Naive thymus-derived CD4-positive, alpha-beta T cell (primary cell): Measurements from ENCODE around the gene CHURC1. TPM values are rescaled to one million over a fixed set of nuclear protein-coding genes. Genes with fewer than 3 reads are reported as not detected.

ENCODE experiments used
- ATAC-seq: fragments of 150-1000 bp; cut with Tn5 transposase; 2 replicates; pipeline ENCODE4 v1.10.0; 2021; ENCODE audit warnings: mild to moderate bottlenecking, moderate library complexity
- CTCF ChIA-PET: fragments of 350-600 bp; sonication (Branson Sonifier 250); formaldehyde crosslinking; loops from one replicate; lab custom pipeline; 2021; ENCODE audit warnings: antibody characterized with exemption; lab: Charles Lee
- POLR2A ChIA-PET: fragments of 350-600 bp; sonication (Branson Sonifier 250); formaldehyde crosslinking; loops from one replicate; lab custom pipeline; 2021; ENCODE audit warnings: antibody characterized with exemption, inconsistent platforms; lab: Charles Lee
- DNase-seq, 9 donors: peaks; one replicate each; pipeline versions ENCODE4 v3.0.0 to v3.0.0-alpha.2; 2020 to 2022; ENCODE audit warnings: mixed read lengths in 1 of 9
- H3K27ac ChIP-seq: one replicate; pipeline ENCODE4 v1.7.0; 2013; ENCODE audit warnings: mild to moderate bottlenecking, low read depth, low read length, moderate library complexity
- H3K27me3 ChIP-seq, 2 donors: one replicate each; pipeline ENCODE4 v1.7.0; 2013; ENCODE audit warnings: low read length in 2 of 2, mild to moderate bottlenecking in 2 of 2, moderate library complexity in 2 of 2; ENCODE audit not compliant: control insufficient read depth in 2 of 2, insufficient read depth in 2 of 2
- H3K36me3 ChIP-seq, 3 experiments: 1 replicate in 2 of 3; 2 replicates in 1 of 3; pipeline ENCODE4 v1.7.0; 2013; ENCODE audit warnings: low read length in 3 of 3, mild to moderate bottlenecking in 3 of 3, moderate library complexity in 1 of 3; ENCODE audit not compliant: insufficient read depth in 3 of 3, control insufficient read depth in 2 of 3
- H3K4me1 ChIP-seq, 2 donors: one replicate each; pipeline ENCODE4 v1.7.0; 2013; ENCODE audit warnings: low read length in 2 of 2, mild to moderate bottlenecking in 2 of 2, moderate library complexity in 1 of 2; ENCODE audit not compliant: control insufficient read depth in 2 of 2, insufficient read depth in 2 of 2
- H3K4me3 ChIP-seq: 2 replicates; pipeline ENCODE4 v1.7.0; 2013; ENCODE audit warnings: mild to moderate bottlenecking, low read length
- H3K9me3 ChIP-seq, 3 experiments: 1 replicate in 2 of 3; 2 replicates in 1 of 3; pipeline ENCODE4 v1.7.0; 2013; ENCODE audit warnings: low read length in 3 of 3; ENCODE audit not compliant: control insufficient read depth in 2 of 3
- H3K27ac Mint-ChIP-seq, 9 donors: one replicate each; pipeline ENCODE4 v1.8.0; 2020 to 2022; ENCODE audit warnings: mixed read lengths in 9 of 9, mild to moderate bottlenecking in 8 of 9, moderate library complexity in 5 of 9, inconsistent platforms in 2 of 9
- H3K27me3 Mint-ChIP-seq, 5 donors: one replicate each; pipeline ENCODE4 v1.8.0; 2021 to 2022; ENCODE audit warnings: mixed read lengths in 5 of 5, mild to moderate bottlenecking in 1 of 5
- H3K36me3 Mint-ChIP-seq, 5 donors: one replicate each; pipeline ENCODE4 v1.8.0; 2020 to 2022; ENCODE audit warnings: mixed read lengths in 5 of 5, mild to moderate bottlenecking in 3 of 5, inconsistent platforms in 1 of 5
- H3K4me1 Mint-ChIP-seq, 7 donors: one replicate each; pipeline ENCODE4 v1.8.0; 2020 to 2022; ENCODE audit warnings: mixed read lengths in 7 of 7, mild to moderate bottlenecking in 3 of 7, inconsistent platforms in 1 of 7
- H3K4me3 Mint-ChIP-seq, 10 donors: one replicate each; pipeline ENCODE4 v1.8.0; 2020 to 2022; ENCODE audit warnings: mild to moderate bottlenecking in 10 of 10, mixed read lengths in 10 of 10, moderate library complexity in 6 of 10, inconsistent platforms in 2 of 10
- H3K9me3 Mint-ChIP-seq, 11 donors: one replicate each; pipeline ENCODE4 v1.8.0; 2020 to 2022; ENCODE audit warnings: mixed read lengths in 11 of 11, mild to moderate bottlenecking in 4 of 11, inconsistent platforms in 1 of 11, moderate library complexity in 1 of 11
- intact Hi-C, 2 donors: fragments of 100-400 bp; cut with micrococcal nuclease; formaldehyde crosslinking; loops; one replicate each; pipeline ENCODE4 v1.15.1; 2023
- polyA plus RNA-seq, 2 donors: library from polyadenylated mRNA; unstranded; fragments of 300-500 nt; fragmentation: Illumina TruSeq; gene quantifications; one replicate each; pipeline ENCODE4 v1.2.3, GENCODE V29; 2021
- total RNA-seq, 6 experiments: library from RNA in 5 of 6; stranded (reverse) in 5 of 6; gene quantifications; 1 replicate in 5 of 6; 2 replicates in 1 of 6; pipeline ENCODE4 v1.2.3 and lab custom pipeline; 2021 to 2026

CHURC1 gene
- total and polyA plus RNA-seq, 7 experiments from 2014 or later: 71.9 to 204 (median 108) TPM

DNA sequence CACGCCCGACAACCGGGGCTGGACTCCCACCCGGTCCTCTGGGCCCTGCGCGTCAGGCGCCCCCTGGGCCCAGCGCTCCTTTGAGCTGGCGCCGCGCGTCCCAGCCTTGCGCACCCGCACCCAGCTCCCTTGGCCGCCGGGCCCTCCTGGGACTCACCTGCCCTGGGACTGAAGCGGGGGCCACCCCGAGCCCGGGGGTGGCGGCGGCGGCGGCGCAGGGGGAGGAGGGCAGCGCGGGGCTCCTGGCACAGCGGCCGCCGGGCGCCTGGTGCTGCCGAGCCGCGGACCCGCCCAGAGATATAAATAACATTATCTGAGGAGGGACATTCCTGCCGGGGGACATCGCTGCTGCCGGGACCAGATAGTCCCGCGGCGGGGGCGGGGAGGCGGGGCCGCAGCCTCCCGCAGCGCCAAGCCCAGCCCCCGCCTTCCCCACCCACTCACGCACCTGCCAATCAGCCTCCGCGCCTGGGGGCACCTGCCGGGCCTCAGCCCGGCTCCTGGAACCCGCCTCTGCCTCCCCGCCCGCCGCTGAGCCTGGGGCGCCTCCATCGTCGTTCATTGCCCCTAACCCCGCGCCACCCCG lies 34.5 kb upstream of the CHURC1 start, which contains the start of gene SPTB:
SPTB (minus strand) TSS at position 273 of the 586 bp plus-strand sequence. CDS start 56,813 bp downstream, outside the sequence.
- Mint-ChIP-seq H3K27me3 (peaks cover 13 to 84% (median 19%) of the 10 kb centered on the region in 5 donors), H3K9me3 (no peaks in the 10 kb centered on the region), H3K36me3 (no peaks in the 10 kb centered on the region), H3K4me3 (peak within 1 kb of the TSS; percentile 85 to 92 (median 88)), H3K4me1 (peaks cover 0 to 11% (median 8%) of the 10 kb centered on the region in 7 donors), H3K27ac (peak within 1 kb of the TSS in 4 of 9 donors; percentile 14 to 59 (median 36))
- Histone ChIP-seq H3K36me3 (no peaks in the 10 kb centered on the region), H3K27ac (peak within 1 kb of the TSS; percentile 20), H3K27me3 (peaks cover 0 to 7% of the 10 kb centered on the region in 2 donors), H3K4me3 (peak within 1 kb of the TSS; percentile 67), H3K4me1 (peaks cover 0 to 4% of the 10 kb centered on the region in 2 donors), H3K9me3 (no peaks in the 10 kb centered on the region)
- ChIA-PET CTCF (interaction anchor here (1.1 to 6.5 kb wide), 2 partner anchors 12 to 115 kb away, joined by 3 to 51 read pairs; no protein-coding TSS in a partner anchor), POLR2A (interaction anchor here (2.5 kb wide), 1 partner anchor 35 kb away, joined by 8 read pairs; the partner anchor contains the start of gene CHURC1)
- intact Hi-C loops: loop anchor here (1.0 to 10.0 kb wide), 5 partner anchors 35 to 335 kb away; partner anchors contain the start of genes CHURC1 (in 2 of the 2), FNTB (in 1 of the 2), HSPA2 (in 1 of the 2) and MAX (in 1 of the 2)
- peak; percentile 24 to 68 (median 39) for DNase-seq
- peak; percentile 87 for ATAC-seq

DNA sequence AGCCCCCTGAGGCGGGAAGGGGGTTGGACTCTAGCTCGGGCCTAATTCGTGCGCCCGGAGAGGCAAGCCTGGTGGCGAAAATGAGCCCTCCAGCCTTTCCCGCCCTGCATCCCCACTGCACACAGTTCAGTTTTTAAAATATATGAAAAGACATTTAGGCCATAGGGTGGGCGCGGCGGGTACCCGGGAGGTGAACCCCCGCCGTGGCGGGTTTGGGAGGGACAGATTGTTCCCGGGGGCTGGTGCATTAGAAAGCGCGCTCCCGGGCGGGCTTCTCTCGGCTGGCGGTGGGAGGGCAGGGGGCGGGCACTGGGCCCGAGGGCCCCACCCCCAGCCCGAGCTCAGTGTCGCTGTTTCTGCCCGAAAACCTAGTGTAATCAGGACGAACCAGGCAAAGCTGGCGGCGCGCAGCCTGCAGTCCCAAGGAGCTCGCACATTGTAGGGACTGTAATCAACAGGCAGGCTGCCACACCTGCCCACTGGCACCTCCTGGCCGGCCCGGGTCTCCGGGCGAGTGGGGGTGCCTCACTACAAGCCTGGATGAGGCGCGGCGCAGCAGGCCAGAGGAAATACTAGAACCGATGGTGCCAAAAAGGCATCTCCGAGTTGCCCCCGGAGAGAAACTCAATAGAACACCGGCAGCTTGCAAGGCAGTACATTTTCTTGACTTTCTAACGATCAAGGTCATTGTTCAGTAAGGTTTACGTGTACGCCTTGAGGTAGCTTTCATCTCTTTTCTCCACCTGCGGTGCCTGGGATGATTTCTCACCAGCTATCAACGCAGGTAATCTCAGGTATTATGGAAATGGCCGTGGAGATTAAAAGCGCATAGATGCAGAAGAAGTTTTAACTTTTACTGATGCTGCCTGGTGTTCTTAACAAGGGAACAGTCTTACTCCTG lies 33.8 kb upstream of the CHURC1 start:
- peaks cover 0 to 7% of the 10 kb centered on the region in 2 donors for H3K27me3 ChIP-seq
- ATAC-seq (peak; percentile 85), DNase-seq (peak; percentile 29 to 68 (median 54))
- Mint-ChIP-seq H3K27ac (peak overlapping the region in 4 of 9 donors; percentile 14 to 59 (median 36)), H3K9me3 (no peaks in the 10 kb centered on the region), H3K4me1 (peaks cover 0 to 11% (median 8%) of the 10 kb centered on the region in 7 donors), H3K27me3 (peaks cover 13 to 81% (median 19%) of the 10 kb centered on the region in 5 donors), H3K36me3 (no peaks in the 10 kb centered on the region), H3K4me3 (peak overlapping the region; percentile 85 to 92 (median 88))
- ChIA-PET CTCF (interaction anchor here (1.1 to 6.5 kb wide), 3 partner anchors 11 to 116 kb away, joined by 3 to 51 read pairs (median 18); no protein-coding TSS in a partner anchor), POLR2A (interaction anchor here (0.6 to 2.5 kb wide), 3 partner anchors 10 to 1233 kb away, joined by 3 to 8 read pairs (median 3); partner anchors contain the start of gene CHURC1)
- no peaks in the 10 kb centered on the region for H3K9me3 ChIP-seq
- H3K36me3 ChIP-seq: no peaks in the 10 kb centered on the region
- H3K27ac ChIP-seq: peak overlapping the region; percentile 20
- H3K4me1 ChIP-seq: peaks cover 0 to 4% of the 10 kb centered on the region in 2 donors
- peak overlapping the region; percentile 67 for H3K4me3 ChIP-seq
- intact Hi-C loops: loop anchor here (1.0 to 10.0 kb wide), 5 partner anchors 34 to 336 kb away; partner anchors contain the start of genes CHURC1 (in 2 of the 2), FNTB (in 1 of the 2), HSPA2 (in 1 of the 2) and MAX (in 1 of the 2)

DNA sequence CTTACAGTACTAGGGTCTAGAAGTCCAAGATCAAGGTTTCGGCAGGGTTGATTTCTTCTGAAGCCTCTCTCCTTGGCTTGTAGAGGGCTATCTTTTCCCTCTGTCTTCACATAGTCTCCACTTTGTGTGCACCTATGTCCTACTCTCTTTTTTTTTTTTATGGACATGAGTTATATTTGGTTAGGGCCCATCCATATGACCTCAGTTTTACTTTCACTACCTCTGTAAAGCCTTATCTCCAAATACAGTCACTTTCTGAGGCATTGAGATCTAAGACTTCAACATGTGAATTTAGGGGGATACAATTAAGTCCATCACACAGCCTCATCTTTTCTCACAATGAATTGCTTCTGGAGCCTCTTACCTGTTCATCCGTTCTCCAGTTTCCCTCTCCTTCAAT lies 28.7 kb upstream of the CHURC1 start:
- intact Hi-C loops: loop anchor here in 1 of 2 donors (10.0 kb wide), 1 partner anchor 341 kb away; the partner anchor contains the start of genes HSPA2 and PPP1R36

DNA sequence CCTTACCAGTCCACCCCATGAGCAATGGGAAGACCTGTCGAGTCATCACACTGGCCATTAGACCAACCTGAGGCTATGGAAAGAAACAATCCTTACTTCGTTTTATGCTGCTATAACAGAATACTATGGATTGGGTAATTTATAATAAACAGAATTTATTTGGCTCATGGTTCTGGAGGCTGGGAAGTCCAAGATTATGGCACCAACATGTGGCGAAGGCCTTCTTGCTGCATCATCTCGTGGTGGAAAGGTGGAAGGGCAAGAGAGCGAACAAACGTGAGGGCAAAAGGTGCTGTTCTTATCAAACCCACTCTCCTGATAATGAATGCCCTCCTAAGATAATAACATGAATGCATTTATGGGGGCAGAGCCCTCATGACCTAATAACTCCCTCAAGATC lies 24.9 kb upstream of the CHURC1 start:
- no peaks in the 10 kb centered on the region for H3K36me3 Mint-ChIP-seq
- DNase-seq (no peak), ATAC-seq (no peak)
- H3K27ac Mint-ChIP-seq: no peak overlapping the region
- Histone ChIP-seq H3K36me3 (no peaks in the 10 kb centered on the region), H3K4me3 (no peak overlapping the region), H3K4me1 (no peaks in the 10 kb centered on the region), H3K9me3 (no peaks in the 10 kb centered on the region), H3K27ac (no peak overlapping the region), H3K27me3 (no peaks in the 10 kb centered on the region)
- no peak overlapping the region for H3K4me3 Mint-ChIP-seq
- peaks cover 0 to 3% (median 0%) of the 10 kb centered on the region in 7 donors for H3K4me1 Mint-ChIP-seq
- intact Hi-C loops: loop anchor here in 1 of 2 donors (10.0 kb wide), 1 partner anchor 345 kb away; the partner anchor contains the start of genes HSPA2 and PPP1R36
- ChIA-PET POLR2A (interaction anchor here (0.6 kb wide), 1 partner anchor 9 kb away, joined by 4 read pairs; no protein-coding TSS in a partner anchor), CTCF (interaction anchor here (0.6 to 6.6 kb wide), 6 partner anchors 24 to 227 kb away, joined by 3 to 141 read pairs (median 4); partner anchors contain the start of gene CHURC1)
- H3K9me3 Mint-ChIP-seq: no peaks in the 10 kb centered on the region
- H3K27me3 Mint-ChIP-seq: peaks cover 0 to 56% (median 14%) of the 10 kb centered on the region in 5 donors

More for the DNA sequence above, 28.7 kb upstream of the CHURC1 start:
- Histone ChIP-seq H3K27me3 (peaks cover 0 to 7% of the 10 kb centered on the region in 2 donors), H3K27ac (no peak overlapping the region), H3K4me1 (peaks cover 0 to 4% of the 10 kb centered on the region in 2 donors), H3K9me3 (no peaks in the 10 kb centered on the region), H3K36me3 (no peaks in the 10 kb centered on the region), H3K4me3 (no peak overlapping the region)
- ChIA-PET CTCF (interaction anchor here (0.7 kb wide), 1 partner anchor 114 kb away, joined by 3 read pairs; no protein-coding TSS in a partner anchor), POLR2A (no interaction called here)
- Mint-ChIP-seq H3K4me3 (no peak overlapping the region), H3K9me3 (no peaks in the 10 kb centered on the region), H3K27me3 (peaks cover 5 to 67% (median 30%) of the 10 kb centered on the region in 5 donors), H3K27ac (no peak overlapping the region), H3K4me1 (peaks cover 0 to 10% (median 6%) of the 10 kb centered on the region in 7 donors), H3K36me3 (no peaks in the 10 kb centered on the region)
- DNase-seq (no peak), ATAC-seq (no peak)

DNA sequence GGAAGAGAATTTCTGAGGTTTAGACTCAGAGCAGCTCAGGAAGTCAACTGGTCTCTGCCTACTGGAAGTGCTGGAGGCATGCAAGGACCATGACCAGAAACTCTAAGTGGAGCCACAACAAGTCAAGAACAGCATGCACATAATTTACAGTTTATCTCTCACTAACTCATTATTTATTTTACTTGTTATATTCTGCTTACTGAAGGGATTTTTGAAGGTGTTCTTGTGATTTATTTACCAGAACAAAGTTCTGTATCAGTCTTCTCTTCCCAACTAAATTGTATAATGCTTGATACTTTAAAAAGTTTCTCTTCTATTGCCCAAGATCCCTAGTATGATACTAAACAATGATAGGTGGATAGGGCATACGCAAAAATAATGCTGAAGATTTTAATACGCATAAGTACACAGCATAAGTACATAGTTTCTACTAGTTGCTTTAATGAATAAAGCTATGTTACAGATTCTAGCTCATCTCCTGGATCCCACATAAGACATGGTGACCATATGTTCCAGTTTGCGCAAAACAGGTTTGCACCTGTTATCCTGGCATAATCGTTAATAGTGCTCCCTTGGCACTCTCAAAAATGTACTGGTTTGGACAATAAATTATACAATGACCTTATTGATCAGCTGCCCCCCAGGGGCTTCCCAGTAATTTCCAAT lies 22.9 kb upstream of the CHURC1 start:
- Mint-ChIP-seq H3K36me3 (no peaks in the 10 kb centered on the region), H3K4me1 (peaks cover 0 to 3% (median 0%) of the 10 kb centered on the region in 7 donors), H3K27me3 (peaks cover 0 to 40% (median 11%) of the 10 kb centered on the region in 5 donors), H3K4me3 (no peak overlapping the region), H3K9me3 (no peaks in the 10 kb centered on the region), H3K27ac (no peak overlapping the region)
- ChIA-PET CTCF (interaction anchor here (0.6 to 6.6 kb wide), 38 partner anchors 9 to 279 kb away, joined by 3 to 141 read pairs (median 5); partner anchors contain the start of genes CHURC1, FNTB and SPTB), POLR2A (interaction anchor here (0.9 to 1.8 kb wide), 2 partner anchors 24 to 68 kb away, joined by 6 to 9 read pairs; no protein-coding TSS in a partner anchor)
- Histone ChIP-seq H3K27ac (no peak overlapping the region), H3K4me1 (no peaks in the 10 kb centered on the region), H3K9me3 (no peaks in the 10 kb centered on the region), H3K27me3 (no peaks in the 10 kb centered on the region), H3K4me3 (no peak overlapping the region), H3K36me3 (no peaks in the 10 kb centered on the region)
- ATAC-seq (no peak), DNase-seq (no peak)
- intact Hi-C loops: loop anchor here (5.0 to 10.0 kb wide), 7 partner anchors 69 to 557 kb away; no protein-coding TSS in a partner anchor
